K562 (cell line): ENCODE results near the gene NUP35. TPM values are rescaled to one million over a fixed set of nuclear protein-coding genes. Genes with fewer than 3 reads are reported as not detected.

Source experiments
- CEBPG ChIP-seq, 3 experiments: fragments of 200-800 bp in 1 of 3; sonication (Bioruptor generic) in 1 of 3; sonication (generic) in 1 of 3; formaldehyde crosslinking in 1 of 3; IDR thresholded peaks in 2 of 3; conservative IDR thresholded peaks in 1 of 3; 2 replicates each; pipeline versions ENCODE4 v1.6.1 to v1.8.0; 2016 to 2022; ENCODE audit warnings: missing compliant biosample characterization in 2 of 3, missing genetic modification characterization in 2 of 3, mild to moderate bottlenecking in 1 of 3, missing genetic modification reagents in 1 of 3
- CHD1 ChIP-seq: fragments of 200-600 bp; sonication (generic); IDR thresholded peaks from one replicate; pipeline ENCODE4 v1.6.1; 2012; ENCODE audit warnings: mild to moderate bottlenecking, moderate library complexity, low read length, inconsistent platforms
- ESRRB ChIP-seq: fragments of 250-450 bp; sonication (Bioruptor Pico); IDR thresholded peaks from 2 replicates; pipeline ENCODE4 v1.5.0; 2020; ENCODE audit warnings: mild to moderate bottlenecking, moderate library complexity, borderline replicate concordance
- GABPB1 ChIP-seq: sonication (generic); formaldehyde crosslinking; IDR thresholded peaks from 2 replicates; pipeline ENCODE4 v1.8.0; 2022; ENCODE audit warnings: mild to moderate bottlenecking, missing genetic modification reagents
- MED1 ChIP-seq: sonication (generic); formaldehyde crosslinking; IDR thresholded peaks from 2 replicates; pipeline ENCODE4 v1.8.1; 2023; ENCODE audit warnings: missing genetic modification reagents, borderline replicate concordance
- MEF2A ChIP-seq: IDR thresholded peaks from 2 replicates; pipeline ENCODE4 v1.6.1; 2011; ENCODE audit warnings: low read depth, mild to moderate bottlenecking, low read length, moderate library complexity; ENCODE audit not compliant: control insufficient read depth
- MEF2D ChIP-seq: conservative IDR thresholded peaks from 2 replicates; pipeline ENCODE4 v1.6.1; 2016; ENCODE audit warnings: low read depth, missing genetic modification characterization, missing compliant biosample characterization
- NCOR1 ChIP-seq: fragments of 450-650 bp; IDR thresholded peaks from 2 replicates; pipeline ENCODE4 v1.6.1; 2016; ENCODE audit warnings: mild to moderate bottlenecking, moderate library complexity
- NR2F6 ChIP-seq: fragments of 450-650 bp; formaldehyde crosslinking; IDR thresholded peaks from 2 replicates; pipeline ENCODE4 v1.4.0; 2020; ENCODE audit warnings: mild to moderate bottlenecking
- PCBP2 ChIP-seq: fragments of 200-400 bp; formaldehyde crosslinking; IDR thresholded peaks from 2 replicates; pipeline ENCODE4 v1.6.1; 2018; ENCODE audit warnings: low read length, low read depth, mild to moderate bottlenecking, moderate library complexity; ENCODE audit not compliant: poor library complexity, severe bottlenecking
- RBM14 ChIP-seq: fragments of 200-400 bp; formaldehyde crosslinking; IDR thresholded peaks from 2 replicates; pipeline ENCODE4 v1.6.1; 2018; ENCODE audit warnings: low read depth, mild to moderate bottlenecking, low read length, moderate library complexity, borderline replicate concordance; ENCODE audit not compliant: insufficient read depth
- RBM17 ChIP-seq: fragments of 200-400 bp; formaldehyde crosslinking; IDR thresholded peaks from 2 replicates; pipeline ENCODE4 v1.6.1; 2017; ENCODE audit warnings: low read depth, mild to moderate bottlenecking, low read length, borderline replicate concordance
- RCOR1 ChIP-seq, 2 experiments: IDR thresholded peaks; 2 replicates each; pipeline ENCODE4 v1.6.1; 2012; ENCODE audit warnings: low read depth in 2 of 2, low read length in 2 of 2, borderline replicate concordance in 1 of 2, improper control_type of control experiment in 1 of 2
- SMAD4 ChIP-seq: fragments of 250-450 bp; sonication (Bioruptor Pico); conservative IDR thresholded peaks from 2 replicates; pipeline ENCODE4 v1.8.0; 2021; ENCODE audit warnings: inconsistent platforms, mild to moderate bottlenecking, moderate library complexity
- TFE3 ChIP-seq: fragments of 450-650 bp; formaldehyde crosslinking; IDR thresholded peaks from 2 replicates; pipeline ENCODE4 v1.4.0; 2020; ENCODE audit warnings: mild to moderate bottlenecking, mixed read lengths
- ZBTB7A ChIP-seq: IDR thresholded peaks from 2 replicates; pipeline ENCODE4 v1.6.1; 2011; ENCODE audit warnings: low read depth, mild to moderate bottlenecking, low read length, moderate library complexity, borderline replicate concordance; ENCODE audit not compliant: control insufficient read depth
- ZNF146 ChIP-seq: IDR thresholded peaks from one replicate; pipeline ENCODE4 v1.6.1; 2018; ENCODE audit warnings: missing compliant biosample characterization; ENCODE audit not compliant: unreplicated experiment
- ZNF175 ChIP-seq: fragments of 200-800 bp; sonication (Bioruptor generic); IDR thresholded peaks from 2 replicates; pipeline ENCODE4 v1.6.1; 2016; ENCODE audit warnings: low read depth, mild to moderate bottlenecking, missing genetic modification characterization, missing compliant biosample characterization
- ZNF707 ChIP-seq: fragments of 250-450 bp; sonication (Bioruptor Pico); conservative IDR thresholded peaks from 2 replicates; pipeline ENCODE4 v1.8.0; 2022; ENCODE audit warnings: inconsistent platforms, mild to moderate bottlenecking, moderate library complexity
- polyA plus RNA-seq, 8 experiments: library from polyadenylated mRNA; depleted of rRNA in 4 of 8; stranded (reverse) in 5 of 8; unstranded in 3 of 8; fragments of >200 nt; fragmentation: Nextera tagmentation in 2 of 8; fragmentation: Illumina TruSeq in 1 of 8; extraction: Ambion mirVana in 2 of 8; extraction: Trizol in 1 of 8; gene quantifications; 2 replicates each; pipeline versions ENCODE4 v1.2.1 to v1.2.3, GENCODE V29; 2011 to 2014; ENCODE audit warnings: inconsistent platforms in 1 of 8, missing spikeins in 1 of 8
- total RNA-seq, 7 experiments: library from RNA; depleted of rRNA in 6 of 7; stranded (reverse); fragments of >200 nt in 6 of 7; fragmentation: Illumina TruSeq in 2 of 7; extraction: Trizol in 2 of 7; gene quantifications; 2 replicates each; pipeline versions ENCODE4 v1.2.1 to v1.2.3, GENCODE V29; 2011 to 2021; ENCODE audit warnings: low replicate concordance in 1 of 7
- TF ChIP-seq, protein P1 (sequence below): fragments of 250-450 bp; sonication (Bioruptor Pico); IDR thresholded peaks from 2 replicates; pipeline ENCODE4 v1.5.0; 2020; ENCODE audit warnings: mild to moderate bottlenecking
- TF ChIP-seq, protein P2 (sequence below): fragments of 250-450 bp; sonication (Bioruptor Pico); IDR thresholded peaks from 2 replicates; pipeline ENCODE4 v1.4.0; 2020; ENCODE audit warnings: mild to moderate bottlenecking, moderate library complexity

Gene NUP35
- total and polyA plus RNA-seq, 9 of the 15 experiments (the other 6 are each of a cell fraction or from before 2014, with no cell fraction given), result 24.5 to 78.2 (median 51.1) TPM

GRCh38 chr2:183125659-183126341 is 1.6 kb downstream of the NUP35 start (continued):
- no peak for TF ChIP-seq RBM17
- 0 out of 4 replicates have a peak, but pooled peaks of 1 of the 2 experiments have one; percentile 4 for TF ChIP-seq RCOR1 (IDR thresholded peaks at IDR 0.05; ENCODE audit: borderline replicate concordance in 1 of 2, low read depth in 2 of 2, low read length in 2 of 2)
- no peak for TF ChIP-seq TFE3 (CRISPR knock-in tag)
- no peak for TF ChIP-seq ZBTB7A
- no peak for TF ChIP-seq RBM14
- TF ChIP-seq CEBPG (CRISPR knock-in tag; IDR thresholded peaks at IDR 0.05), result no peak
- no peak for TF ChIP-seq CEBPG (tag; conservative IDR thresholded peaks at IDR 0.05 in 1 of 2, IDR thresholded peaks at IDR 0.05 in 1 of 2)
- TF ChIP-seq NR2F6 (CRISPR knock-in tag), result no peak
- no peak for TF ChIP-seq PCBP2
- no peak for TF ChIP-seq ZNF175 (CRISPR knock-in tag)
- TF ChIP-seq, protein P1, sequence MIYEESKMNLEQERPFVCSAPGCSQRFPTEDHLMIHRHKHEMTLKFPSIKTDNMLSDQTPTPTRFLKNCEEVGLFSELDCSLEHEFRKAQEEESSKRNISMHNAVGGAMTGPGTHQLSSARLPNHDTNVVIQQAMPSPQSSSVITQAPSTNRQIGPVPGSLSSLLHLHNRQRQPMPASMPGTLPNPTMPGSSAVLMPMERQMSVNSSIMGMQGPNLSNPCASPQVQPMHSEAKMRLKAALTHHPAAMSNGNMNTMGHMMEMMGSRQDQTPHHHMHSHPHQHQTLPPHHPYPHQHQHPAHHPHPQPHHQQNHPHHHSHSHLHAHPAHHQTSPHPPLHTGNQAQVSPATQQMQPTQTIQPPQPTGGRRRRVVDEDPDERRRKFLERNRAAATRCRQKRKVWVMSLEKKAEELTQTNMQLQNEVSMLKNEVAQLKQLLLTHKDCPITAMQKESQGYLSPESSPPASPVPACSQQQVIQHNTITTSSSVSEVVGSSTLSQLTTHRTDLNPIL, result no peak
- no peak for TF ChIP-seq GABPB1
- TF ChIP-seq CHD1, result peak; percentile 35
- TF ChIP-seq MED1 (CRISPR knock-in tag), result no peak
- TF ChIP-seq, protein P2, sequence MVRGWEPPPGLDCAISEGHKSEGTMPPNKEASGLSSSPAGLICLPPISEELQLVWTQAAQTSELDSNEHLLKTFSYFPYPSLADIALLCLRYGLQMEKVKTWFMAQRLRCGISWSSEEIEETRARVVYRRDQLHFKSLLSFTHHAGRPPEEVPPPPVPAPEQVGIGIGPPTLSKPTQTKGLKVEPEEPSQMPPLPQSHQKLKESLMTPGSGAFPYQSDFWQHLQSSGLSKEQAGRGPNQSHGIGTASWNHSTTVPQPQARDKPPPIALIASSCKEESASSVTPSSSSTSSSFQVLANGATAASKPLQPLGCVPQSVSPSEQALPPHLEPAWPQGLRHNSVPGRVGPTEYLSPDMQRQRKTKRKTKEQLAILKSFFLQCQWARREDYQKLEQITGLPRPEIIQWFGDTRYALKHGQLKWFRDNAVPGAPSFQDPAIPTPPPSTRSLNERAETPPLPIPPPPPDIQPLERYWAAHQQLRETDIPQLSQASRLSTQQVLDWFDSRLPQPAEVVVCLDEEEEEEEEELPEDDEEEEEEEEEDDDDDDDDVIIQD (CRISPR knock-in tag), result no peak
- TF ChIP-seq SMAD4, result peak; percentile 17; the same call in 1 of the 2 replicates
- TF ChIP-seq ESRRB (CRISPR knock-in tag), result no peak
- no peak for TF ChIP-seq ZNF146 (CRISPR knock-in tag)
- TF ChIP-seq MEF2A, result no peak
- no peak for TF ChIP-seq ZNF707 (CRISPR knock-in tag)
- no peak for TF ChIP-seq NCOR1
- TF ChIP-seq MEF2D, result no peak
